Airway epithelial cell (primary cell): ENCODE measurements around the gene SMKR1. TPM values are rescaled to one million over a fixed set of nuclear protein-coding genes. Genes with fewer than 3 reads are reported as not detected.

Experiments used
- total RNA-seq: library from RNA; depleted of rRNA; stranded (reverse); fragments of >200 nt; gene quantifications from 2 replicates; pipeline ENCODE4 v1.2.3, GENCODE V29; 2015

Gene SMKR1
- not detected in 2 replicates for total RNA-seq

GRCh38 chr7:129501760-129502707 lies at the start of gene SMKR1:
TSS of gene SMKR1 (plus strand) at chr7:129502531. CDS start at chr7:129502825, 294 bp downstream.

Other genes with a start within 250 kb of the SMKR1 start
- gene STRIP2, start 68.1 kb upstream of the SMKR1 start, total RNA-seq, result 3.2 and 3.8 TPM in 2 replicates
- gene NRF1, start 109.2 kb downstream of the SMKR1 start, total RNA-seq, result 5.9 and 7.0 TPM in 2 replicates